ENCODE data around the gene PUS10. TPM values are rescaled to one million over a fixed set of nuclear protein-coding genes. Genes with fewer than 3 reads are reported as not detected.

PUS10 gene
- total RNA-seq, 1 experiment from 2014 or later: 5.6 TPM

DNA sequence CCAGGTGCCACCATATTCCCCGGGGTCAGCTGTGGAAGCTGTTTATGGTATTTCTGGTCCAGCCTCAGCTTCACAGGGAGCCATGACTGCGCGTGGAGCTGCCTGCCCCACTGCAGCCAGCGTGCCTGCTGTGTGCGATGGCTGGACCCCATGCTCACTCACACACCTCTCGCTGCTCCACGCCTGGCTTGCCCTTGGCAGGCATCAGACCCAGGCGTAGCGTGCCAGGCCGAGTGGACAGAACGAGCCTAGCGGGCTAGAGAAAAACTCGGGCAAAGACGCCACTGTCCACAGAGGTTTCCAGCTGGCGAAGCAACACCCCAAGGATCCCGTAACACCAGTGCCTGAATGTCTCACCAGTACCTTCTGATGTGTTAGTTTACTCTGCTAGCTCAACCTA lies 43.4 kb downstream of the PUS10 start:
- CTCF ChIA-PET: interaction anchor here (0.7 to 0.8 kb wide), 2 partner anchors 12 to 24 kb away, joined by 3 to 4 read pairs; no protein-coding TSS in a partner anchor
- RAD21 ChIA-PET (ENCODE audit: low non-redundant PET in 1 of 2, low total read pairs in 2 of 2, uncharacterized antibody in 2 of 2, unreplicated experiment in 2 of 2): no interaction called here
- TF ChIP-seq SRF (IDR thresholded peaks at IDR 0.05; ENCODE audit: low read depth) (no peak), SP1 (IDR thresholded peaks at IDR 0.05; ENCODE audit: low read depth) (no peak), TCF7L2 (IDR thresholded peaks at IDR 0.05; ENCODE audit: borderline replicate concordance, extremely low read depth, insufficient read depth, insufficient read length) (no peak), YY1 (IDR thresholded peaks at IDR 0.05; ENCODE audit: extremely low read depth, insufficient replicate concordance, low read depth, low read length) (no peak), EZH2 (IDR thresholded peaks at IDR 0.05) (no peak), CBX3 (IDR thresholded peaks at IDR 0.05; ENCODE audit: low read depth) (no peak), EGR1 (IDR thresholded peaks at IDR 0.05; ENCODE audit: low read depth) (no peak), EZH2phosphoT487 (IDR thresholded peaks at IDR 0.05; ENCODE audit: borderline replicate concordance) (no peak), SIN3A (IDR thresholded peaks at IDR 0.05; ENCODE audit: low read depth) (no peak)
- TF ChIP-seq, protein P1, sequence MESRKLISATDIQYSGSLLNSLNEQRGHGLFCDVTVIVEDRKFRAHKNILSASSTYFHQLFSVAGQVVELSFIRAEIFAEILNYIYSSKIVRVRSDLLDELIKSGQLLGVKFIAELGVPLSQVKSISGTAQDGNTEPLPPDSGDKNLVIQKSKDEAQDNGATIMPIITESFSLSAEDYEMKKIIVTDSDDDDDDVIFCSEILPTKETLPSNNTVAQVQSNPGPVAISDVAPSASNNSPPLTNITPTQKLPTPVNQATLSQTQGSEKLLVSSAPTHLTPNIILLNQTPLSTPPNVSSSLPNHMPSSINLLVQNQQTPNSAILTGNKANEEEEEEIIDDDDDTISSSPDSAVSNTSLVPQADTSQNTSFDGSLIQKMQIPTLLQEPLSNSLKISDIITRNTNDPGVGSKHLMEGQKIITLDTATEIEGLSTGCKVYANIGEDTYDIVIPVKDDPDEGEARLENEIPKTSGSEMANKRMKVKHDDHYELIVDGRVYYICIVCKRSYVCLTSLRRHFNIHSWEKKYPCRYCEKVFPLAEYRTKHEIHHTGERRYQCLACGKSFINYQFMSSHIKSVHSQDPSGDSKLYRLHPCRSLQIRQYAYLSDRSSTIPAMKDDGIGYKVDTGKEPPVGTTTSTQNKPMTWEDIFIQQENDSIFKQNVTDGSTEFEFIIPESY (IDR thresholded peaks at IDR 0.05; ENCODE audit: extremely low read depth, insufficient replicate concordance, low read length): no peak
- TF ChIP-seq, protein P2, sequence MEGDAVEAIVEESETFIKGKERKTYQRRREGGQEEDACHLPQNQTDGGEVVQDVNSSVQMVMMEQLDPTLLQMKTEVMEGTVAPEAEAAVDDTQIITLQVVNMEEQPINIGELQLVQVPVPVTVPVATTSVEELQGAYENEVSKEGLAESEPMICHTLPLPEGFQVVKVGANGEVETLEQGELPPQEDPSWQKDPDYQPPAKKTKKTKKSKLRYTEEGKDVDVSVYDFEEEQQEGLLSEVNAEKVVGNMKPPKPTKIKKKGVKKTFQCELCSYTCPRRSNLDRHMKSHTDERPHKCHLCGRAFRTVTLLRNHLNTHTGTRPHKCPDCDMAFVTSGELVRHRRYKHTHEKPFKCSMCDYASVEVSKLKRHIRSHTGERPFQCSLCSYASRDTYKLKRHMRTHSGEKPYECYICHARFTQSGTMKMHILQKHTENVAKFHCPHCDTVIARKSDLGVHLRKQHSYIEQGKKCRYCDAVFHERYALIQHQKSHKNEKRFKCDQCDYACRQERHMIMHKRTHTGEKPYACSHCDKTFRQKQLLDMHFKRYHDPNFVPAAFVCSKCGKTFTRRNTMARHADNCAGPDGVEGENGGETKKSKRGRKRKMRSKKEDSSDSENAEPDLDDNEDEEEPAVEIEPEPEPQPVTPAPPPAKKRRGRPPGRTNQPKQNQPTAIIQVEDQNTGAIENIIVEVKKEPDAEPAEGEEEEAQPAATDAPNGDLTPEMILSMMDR (IDR thresholded peaks at IDR 0.05 in 2 of 3, conservative IDR thresholded peaks at IDR 0.05 in 1 of 3; ENCODE audit: borderline replicate concordance in 1 of 3, insufficient read depth in 1 of 3, low read depth in 2 of 3, low read length in 2 of 3): no peak
- TF ChIP-seq, protein P3, sequence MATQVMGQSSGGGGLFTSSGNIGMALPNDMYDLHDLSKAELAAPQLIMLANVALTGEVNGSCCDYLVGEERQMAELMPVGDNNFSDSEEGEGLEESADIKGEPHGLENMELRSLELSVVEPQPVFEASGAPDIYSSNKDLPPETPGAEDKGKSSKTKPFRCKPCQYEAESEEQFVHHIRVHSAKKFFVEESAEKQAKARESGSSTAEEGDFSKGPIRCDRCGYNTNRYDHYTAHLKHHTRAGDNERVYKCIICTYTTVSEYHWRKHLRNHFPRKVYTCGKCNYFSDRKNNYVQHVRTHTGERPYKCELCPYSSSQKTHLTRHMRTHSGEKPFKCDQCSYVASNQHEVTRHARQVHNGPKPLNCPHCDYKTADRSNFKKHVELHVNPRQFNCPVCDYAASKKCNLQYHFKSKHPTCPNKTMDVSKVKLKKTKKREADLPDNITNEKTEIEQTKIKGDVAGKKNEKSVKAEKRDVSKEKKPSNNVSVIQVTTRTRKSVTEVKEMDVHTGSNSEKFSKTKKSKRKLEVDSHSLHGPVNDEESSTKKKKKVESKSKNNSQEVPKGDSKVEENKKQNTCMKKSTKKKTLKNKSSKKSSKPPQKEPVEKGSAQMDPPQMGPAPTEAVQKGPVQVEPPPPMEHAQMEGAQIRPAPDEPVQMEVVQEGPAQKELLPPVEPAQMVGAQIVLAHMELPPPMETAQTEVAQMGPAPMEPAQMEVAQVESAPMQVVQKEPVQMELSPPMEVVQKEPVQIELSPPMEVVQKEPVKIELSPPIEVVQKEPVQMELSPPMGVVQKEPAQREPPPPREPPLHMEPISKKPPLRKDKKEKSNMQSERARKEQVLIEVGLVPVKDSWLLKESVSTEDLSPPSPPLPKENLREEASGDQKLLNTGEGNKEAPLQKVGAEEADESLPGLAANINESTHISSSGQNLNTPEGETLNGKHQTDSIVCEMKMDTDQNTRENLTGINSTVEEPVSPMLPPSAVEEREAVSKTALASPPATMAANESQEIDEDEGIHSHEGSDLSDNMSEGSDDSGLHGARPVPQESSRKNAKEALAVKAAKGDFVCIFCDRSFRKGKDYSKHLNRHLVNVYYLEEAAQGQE (IDR thresholded peaks at IDR 0.05; ENCODE audit: low read depth): no peak
- no peaks in the 10 kb centered on the region for H3K27me3 ChIP-seq (ENCODE audit: insufficient read depth, low read length)
- H3K4me3 ChIP-seq (replicated peaks in 1 of 2; ENCODE audit: low read depth in 1 of 2, low read length in 2 of 2): no peak overlapping the region
- intact Hi-C loops (cut with micrococcal nuclease): no loop called here
- no peak overlapping the region for H3K4me2 ChIP-seq (ENCODE audit: low read length)
- no peak overlapping the region for H3K27ac ChIP-seq (ENCODE audit: low read depth, low read length)
- H3K9me2 ChIP-seq (ENCODE audit: insufficient read depth): no peaks in the 10 kb centered on the region
- POLR2A ChIA-PET: no interaction called here
- no peaks in the 10 kb centered on the region for H4K20me1 ChIP-seq (ENCODE audit: insufficient read depth)
- no peak for ATAC-seq
- DNase-seq (ENCODE audit: low read depth, low spot score): no peak
- BruUV-seq (replicated peaks): no TSS peak
- no peak overlapping the region for H3K9ac ChIP-seq (ENCODE audit: low read length)
- no peaks in the 10 kb centered on the region for H3K36me3 ChIP-seq (ENCODE audit: control insufficient read depth in 1 of 2, insufficient read depth in 2 of 2, low read length in 2 of 2)
- H3K9me3 ChIP-seq (ENCODE audit: control insufficient read depth in 1 of 2, insufficient read depth in 1 of 2, low read depth in 1 of 2, low read length in 2 of 2): no peaks in the 10 kb centered on the region
- no peaks in the 10 kb centered on the region for H3K79me2 ChIP-seq (ENCODE audit: insufficient read depth, low read length)
- no peaks in the 10 kb centered on the region for H3K4me1 ChIP-seq (ENCODE audit: control insufficient read depth in 1 of 2, insufficient read depth in 2 of 2, low read length in 2 of 2)
- no peak overlapping the region for H2AFZ ChIP-seq (ENCODE audit: low read depth, low read length, poor library complexity, severe bottlenecking)

Data from HCT116 (cell line).